ENCODE results near the gene STRC.
"Not testable (repeated sequence)": the region's sequence is repeated elsewhere in the genome, so short reads cannot be mapped to it uniquely, and the experiment has no call there.

- TF ChIP-seq POLR2A (IDR thresholded peaks at IDR 0.05), result not testable (repeated sequence)
- TF ChIP-seq, protein P1, sequence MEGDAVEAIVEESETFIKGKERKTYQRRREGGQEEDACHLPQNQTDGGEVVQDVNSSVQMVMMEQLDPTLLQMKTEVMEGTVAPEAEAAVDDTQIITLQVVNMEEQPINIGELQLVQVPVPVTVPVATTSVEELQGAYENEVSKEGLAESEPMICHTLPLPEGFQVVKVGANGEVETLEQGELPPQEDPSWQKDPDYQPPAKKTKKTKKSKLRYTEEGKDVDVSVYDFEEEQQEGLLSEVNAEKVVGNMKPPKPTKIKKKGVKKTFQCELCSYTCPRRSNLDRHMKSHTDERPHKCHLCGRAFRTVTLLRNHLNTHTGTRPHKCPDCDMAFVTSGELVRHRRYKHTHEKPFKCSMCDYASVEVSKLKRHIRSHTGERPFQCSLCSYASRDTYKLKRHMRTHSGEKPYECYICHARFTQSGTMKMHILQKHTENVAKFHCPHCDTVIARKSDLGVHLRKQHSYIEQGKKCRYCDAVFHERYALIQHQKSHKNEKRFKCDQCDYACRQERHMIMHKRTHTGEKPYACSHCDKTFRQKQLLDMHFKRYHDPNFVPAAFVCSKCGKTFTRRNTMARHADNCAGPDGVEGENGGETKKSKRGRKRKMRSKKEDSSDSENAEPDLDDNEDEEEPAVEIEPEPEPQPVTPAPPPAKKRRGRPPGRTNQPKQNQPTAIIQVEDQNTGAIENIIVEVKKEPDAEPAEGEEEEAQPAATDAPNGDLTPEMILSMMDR (IDR thresholded peaks at IDR 0.05 in 8 of 11, conservative IDR thresholded peaks at IDR 0.05 in 3 of 11), result not testable (repeated sequence)
Measured at GRCh38 chr15:43592841-43593240, 25.8 kb downstream of the STRC start.

Measured in spleen (tissue), 7 donors.